WTC11 (cell line): Measurements from ENCODE around the gene FRMD6.

Source experiments
- AFF4 ChIP-seq: sonication (generic); formaldehyde crosslinking; IDR thresholded peaks from 2 replicates; pipeline ENCODE4 v1.8.1; 2023; ENCODE audit warnings: mild to moderate bottlenecking, missing genetic modification reagents, borderline replicate concordance
- CREB1 ChIP-seq: sonication (generic); formaldehyde crosslinking; IDR thresholded peaks from 2 replicates; pipeline ENCODE4 v1.8.0; 2023; ENCODE audit warnings: mild to moderate bottlenecking, missing genetic modification reagents
- CTCF ChIP-seq: fragments of 200-600 bp; IDR thresholded peaks from 2 replicates; pipeline ENCODE4 v1.8.0; 2022; ENCODE audit warnings: antibody characterized with exemption
- NFE2L1 ChIP-seq: sonication (generic); formaldehyde crosslinking; IDR thresholded peaks from 2 replicates; pipeline ENCODE4 v1.8.1; 2023; ENCODE audit warnings: missing genetic modification reagents
- NFYB ChIP-seq: sonication (generic); formaldehyde crosslinking; conservative IDR thresholded peaks from 2 replicates; pipeline ENCODE4 v1.8.0; 2022; ENCODE audit warnings: low read depth, missing genetic modification reagents
- SMAD4 ChIP-seq: sonication (generic); formaldehyde crosslinking; IDR thresholded peaks from 2 replicates; pipeline ENCODE4 v1.8.0; 2022; ENCODE audit warnings: mild to moderate bottlenecking, missing genetic modification reagents
- SP1 ChIP-seq: sonication (generic); formaldehyde crosslinking; conservative IDR thresholded peaks from 2 replicates; pipeline ENCODE4 v1.8.1; 2022; ENCODE audit warnings: missing genetic modification reagents
- TP53 ChIP-seq: sonication (generic); formaldehyde crosslinking; IDR thresholded peaks from 2 replicates; pipeline ENCODE4 v1.8.1; 2023; ENCODE audit warnings: mild to moderate bottlenecking, missing genetic modification reagents
- ZNF219 ChIP-seq: sonication (generic); formaldehyde crosslinking; IDR thresholded peaks from 2 replicates; pipeline ENCODE4 v1.8.0; 2023; ENCODE audit warnings: missing genetic modification reagents, mild to moderate bottlenecking, borderline replicate concordance

- TF ChIP-seq SP1 (CRISPR knock-in tag), result no peak
- TF ChIP-seq CTCF, result no peak
- TF ChIP-seq NFYB (CRISPR knock-in tag), result no peak
- TF ChIP-seq AFF4 (CRISPR knock-in tag), result no peak
- no peak for TF ChIP-seq NFE2L1
- TF ChIP-seq ZNF219 (CRISPR knock-in tag), result no peak
- TF ChIP-seq SMAD4 (CRISPR knock-in tag), result no peak
- TF ChIP-seq CREB1 (CRISPR knock-in tag), result no peak
- no peak for TF ChIP-seq TP53 (CRISPR knock-in tag)
Observed at GRCh38 chr14:51677266-51677665, 25.6 kb downstream of the FRMD6 start.
